GM18517 (cell line): ENCODE measurements around the gene RGS7.
"Not testable (repeated sequence)": the region's sequence is repeated elsewhere in the genome, so short reads cannot be mapped to it uniquely, and the experiment has no call there.

Source experiments
- ATAC-seq: cut with Tn5 transposase; IDR thresholded peaks from one replicate; pipeline ENCODE4 v1.9.1; 2021; ENCODE audit warnings: mild to moderate bottlenecking, moderate library complexity; ENCODE audit not compliant: unreplicated experiment

RGS7 gene

DNA sequence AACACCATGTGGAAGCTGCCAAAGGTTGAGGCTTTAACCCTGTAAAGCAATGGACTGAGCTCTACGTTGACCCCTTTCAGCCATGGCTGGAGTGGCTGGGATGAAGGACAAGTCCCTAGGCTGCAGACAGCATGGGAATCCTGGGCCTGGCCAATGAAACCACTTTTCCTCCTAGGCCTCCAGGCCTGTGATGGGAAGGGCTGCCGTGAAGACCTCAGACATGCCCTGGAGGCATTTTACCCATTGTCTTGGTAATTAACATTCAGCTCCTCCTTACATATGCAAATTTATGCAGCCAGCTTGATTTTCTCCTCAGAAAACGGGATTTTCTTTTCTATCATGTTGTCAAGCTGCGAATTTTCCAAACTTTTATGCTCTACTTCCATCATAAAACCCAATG, 214.5 kb downstream of the RGS7 start:
- no peak for ATAC-seq

DNA sequence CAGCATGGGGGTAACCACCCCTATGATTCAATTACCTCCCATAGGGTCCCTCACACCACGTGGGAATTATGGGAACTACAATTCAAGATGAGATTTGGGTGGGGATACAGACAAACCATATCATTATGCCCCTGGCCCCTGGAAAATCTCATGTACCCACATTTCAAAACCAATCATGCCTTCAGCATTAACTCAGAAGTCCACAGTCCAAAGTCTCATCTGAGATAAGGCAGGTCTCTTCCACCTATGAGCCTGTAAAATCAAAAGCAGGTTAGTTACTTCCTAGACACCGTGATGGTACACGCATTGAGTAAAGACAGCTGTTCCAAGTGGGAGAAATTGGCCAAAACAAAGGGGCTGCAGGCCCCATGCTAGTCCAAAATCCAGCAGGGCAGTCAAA, 215.4 kb downstream of the RGS7 start:
- not testable (repeated sequence) for ATAC-seq

DNA sequence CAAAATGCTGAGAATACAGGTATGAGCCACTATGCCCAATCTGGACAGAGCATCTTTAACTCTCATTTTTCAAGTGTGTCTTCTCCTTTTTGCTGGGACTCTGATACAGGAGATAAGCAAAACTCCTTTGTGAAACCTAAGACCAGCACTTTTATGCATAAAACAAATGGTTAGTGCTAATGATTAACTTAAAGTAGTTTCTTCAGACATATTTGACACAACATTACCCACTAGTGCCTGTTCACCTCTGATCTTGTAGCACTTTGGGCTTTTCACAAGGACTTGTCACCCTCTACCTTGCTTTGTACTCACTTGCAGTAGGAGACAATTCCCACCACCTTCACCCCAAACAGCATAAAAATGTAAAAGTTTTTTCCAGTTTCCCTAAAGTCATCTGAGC, 216.3 kb downstream of the RGS7 start:
- no peak for ATAC-seq

DNA sequence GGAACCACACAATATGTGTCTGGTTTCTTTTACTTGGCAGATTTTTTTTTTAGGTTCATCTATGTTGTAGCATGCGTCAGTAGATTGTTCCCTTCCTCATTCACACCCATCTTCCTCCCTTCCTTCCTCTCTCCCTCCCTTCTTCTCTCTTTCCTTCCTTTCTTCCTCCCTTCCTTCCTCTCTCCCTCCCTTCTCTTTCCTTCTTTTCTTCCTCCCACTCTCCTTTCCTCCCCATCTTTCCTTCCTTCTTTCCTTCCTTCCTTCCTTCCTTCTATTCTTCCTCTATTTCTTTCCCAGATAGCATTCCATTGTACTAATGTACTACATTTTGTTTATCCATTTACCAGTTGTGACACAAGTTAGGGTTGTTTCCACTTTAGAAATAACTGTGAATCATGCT, 218.0 kb downstream of the RGS7 start:
- no peak for ATAC-seq

DNA sequence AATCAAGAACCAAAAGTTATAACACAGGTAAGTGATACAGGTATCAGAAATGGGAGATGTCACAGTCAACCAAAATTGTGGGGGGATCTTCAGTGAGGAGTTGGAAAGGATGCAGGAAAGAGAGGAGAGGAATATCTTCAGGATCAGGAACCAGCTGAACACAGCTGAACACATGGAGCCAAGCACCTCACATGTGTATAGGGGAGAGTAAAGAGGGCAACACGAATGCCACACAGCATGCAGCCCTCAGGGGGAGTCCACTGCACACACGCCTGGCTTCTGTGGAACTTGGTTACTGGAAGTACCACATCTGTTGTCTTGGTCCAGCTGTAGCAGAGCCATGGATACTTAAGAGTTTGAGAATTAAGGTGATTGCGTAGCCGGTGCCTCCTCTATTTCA, 218.8 kb downstream of the RGS7 start:
- ATAC-seq = no peak

DNA sequence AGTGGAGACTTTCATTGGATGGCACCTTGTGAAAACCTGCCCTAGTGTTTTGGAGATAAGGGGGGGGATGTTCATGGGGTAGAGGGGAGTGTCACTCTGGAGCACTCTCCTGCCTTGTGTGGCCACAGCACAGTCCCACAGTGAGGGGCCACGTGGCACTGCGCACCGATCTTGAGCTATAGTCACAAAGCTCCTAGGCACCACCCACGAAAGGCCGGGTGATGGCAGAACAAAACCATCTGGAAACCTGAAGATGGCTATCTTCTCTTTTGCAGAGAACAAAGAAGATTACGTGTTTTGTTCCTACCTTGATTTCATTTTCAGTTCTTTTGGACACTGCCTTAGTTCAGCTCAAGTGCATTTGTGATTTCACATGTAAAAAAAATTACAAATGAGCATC, 220.6 kb downstream of the RGS7 start:
- ATAC-seq = no peak

DNA sequence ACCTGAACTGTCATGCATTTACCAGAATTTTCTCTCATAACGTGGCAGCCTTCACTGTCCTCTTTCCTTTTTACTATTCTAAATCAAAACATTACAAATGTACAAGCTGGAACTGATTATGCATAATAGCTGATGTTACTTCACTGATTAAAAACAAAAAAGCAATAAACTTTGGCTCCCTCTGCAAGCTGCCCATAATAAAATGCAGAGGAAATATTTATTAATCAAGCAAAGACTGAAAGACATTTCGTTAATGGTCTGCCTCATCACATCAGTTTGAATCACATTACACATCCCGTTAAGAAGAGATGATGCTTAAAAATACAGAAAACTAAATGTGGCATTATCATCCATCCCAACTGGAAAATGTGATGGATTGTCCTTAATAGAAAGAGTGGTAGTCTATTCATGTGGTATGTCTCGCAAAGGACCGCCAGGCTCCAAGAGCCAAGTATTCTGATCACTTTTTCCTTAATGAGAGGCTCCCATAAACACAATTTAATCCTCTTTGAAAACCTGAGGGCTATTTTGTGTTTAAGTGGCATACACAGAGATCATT, 225.3 kb downstream of the RGS7 start:
- no peak for ATAC-seq

DNA sequence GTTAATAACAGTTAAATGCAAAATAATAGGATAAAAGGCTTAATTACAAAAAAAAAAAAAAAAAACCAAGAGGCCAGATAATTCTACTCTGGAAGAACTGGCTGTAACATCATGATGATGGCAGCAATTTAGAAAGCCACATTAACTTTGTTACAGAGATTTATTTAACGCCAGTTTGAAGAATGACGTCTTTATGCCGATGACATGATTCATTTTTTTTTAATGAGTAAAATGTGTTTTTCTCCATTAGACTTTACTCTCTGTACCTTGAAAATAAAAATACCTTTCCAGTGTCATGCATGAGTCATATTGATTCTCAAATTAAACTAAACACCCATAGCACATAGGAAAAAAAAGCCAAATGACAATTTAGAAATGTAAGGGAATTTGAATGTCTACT, 226.1 kb downstream of the RGS7 start:
- no peak for ATAC-seq

DNA sequence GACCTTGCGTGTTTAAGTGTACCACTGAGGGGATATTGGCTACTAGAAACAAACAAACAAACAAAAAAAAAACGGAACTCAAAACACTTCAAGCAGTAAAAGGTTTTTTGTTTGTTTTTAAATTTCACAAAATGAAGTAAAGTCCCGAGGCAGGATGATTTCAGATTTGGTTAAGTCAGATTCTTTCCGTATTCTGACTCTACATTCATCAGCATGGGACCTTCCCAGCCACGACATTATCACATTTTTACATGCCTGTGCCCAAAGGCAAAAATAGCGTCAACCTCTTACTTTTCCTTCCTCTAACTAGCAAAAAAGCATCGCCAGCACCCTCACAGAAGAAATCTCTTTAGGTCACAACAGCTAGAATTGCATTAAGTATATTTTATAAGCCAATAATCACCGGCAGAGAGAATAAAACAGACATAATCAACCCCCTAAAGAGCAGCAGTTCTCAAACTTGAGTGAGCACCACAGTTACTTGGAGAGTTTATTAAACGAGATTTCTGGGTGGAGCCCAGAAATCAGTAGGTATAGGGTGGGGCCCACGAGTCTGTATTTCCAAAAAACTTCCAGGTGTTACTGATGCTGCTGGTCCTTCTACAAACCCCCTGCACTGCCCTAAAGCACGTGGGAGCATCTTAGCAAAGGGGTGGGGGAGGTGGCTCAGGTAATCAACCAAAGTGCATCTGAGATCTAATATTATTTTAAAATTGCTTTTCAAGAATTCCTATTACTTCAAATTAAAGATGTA, 227.6 kb downstream of the RGS7 start:
- ATAC-seq = no peak

DNA sequence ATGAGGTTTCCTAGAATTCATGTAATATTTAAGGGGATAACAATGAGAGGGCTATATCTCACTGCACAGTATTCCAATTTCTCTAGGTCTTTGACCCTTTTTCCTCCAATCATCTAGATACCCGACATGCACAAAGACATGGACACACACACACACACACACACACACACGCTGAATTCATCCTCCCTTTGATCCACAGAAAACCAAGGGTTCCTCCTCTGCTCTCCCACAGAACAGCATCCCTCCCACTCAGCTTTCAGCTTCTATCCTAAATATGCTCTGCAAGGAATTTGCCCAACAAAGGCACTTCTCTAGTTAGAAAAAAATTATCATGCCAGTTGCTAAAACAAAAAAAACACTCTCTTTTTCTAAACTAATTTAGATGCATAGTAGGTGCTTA, 231.7 kb downstream of the RGS7 start:
- no peak for ATAC-seq

DNA sequence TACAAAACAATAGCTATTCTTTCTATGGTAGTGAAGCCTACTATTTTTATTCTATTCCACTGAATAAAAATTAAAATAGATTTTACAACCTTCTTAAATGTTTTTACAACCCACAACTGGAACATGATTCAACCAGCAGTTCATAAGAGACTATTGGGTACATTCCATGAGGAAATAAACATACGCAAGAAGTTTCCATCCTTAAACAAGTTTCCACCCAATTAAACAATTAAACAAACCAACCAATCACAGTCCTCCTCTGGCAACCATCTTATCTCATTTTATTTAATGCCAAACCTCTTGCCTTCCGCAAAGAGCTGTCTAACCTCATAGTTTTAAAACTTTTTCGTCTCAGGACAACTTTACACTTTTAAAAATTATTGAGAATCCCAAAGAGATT, 239.0 kb downstream of the RGS7 start:
- no peak for ATAC-seq

DNA sequence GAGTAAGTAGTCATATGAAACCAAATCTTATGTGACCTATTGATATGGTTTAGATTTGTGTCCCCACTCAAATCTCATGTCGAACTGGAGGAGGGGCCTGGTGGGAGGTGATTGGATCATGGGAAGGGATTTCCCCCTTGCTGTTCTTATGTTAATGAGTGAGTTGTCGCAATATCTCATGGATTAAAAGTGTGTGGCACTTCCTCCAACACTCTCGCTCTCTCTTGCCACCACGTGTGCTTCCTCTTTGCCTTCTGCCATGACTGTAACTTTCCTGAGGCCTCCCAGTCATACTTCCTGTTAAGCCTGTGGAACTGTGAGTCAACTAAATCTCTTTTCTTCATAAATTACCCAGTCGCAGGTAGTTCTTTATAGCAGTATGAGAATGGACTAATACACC, 241.2 kb downstream of the RGS7 start:
- no peak for ATAC-seq

DNA sequence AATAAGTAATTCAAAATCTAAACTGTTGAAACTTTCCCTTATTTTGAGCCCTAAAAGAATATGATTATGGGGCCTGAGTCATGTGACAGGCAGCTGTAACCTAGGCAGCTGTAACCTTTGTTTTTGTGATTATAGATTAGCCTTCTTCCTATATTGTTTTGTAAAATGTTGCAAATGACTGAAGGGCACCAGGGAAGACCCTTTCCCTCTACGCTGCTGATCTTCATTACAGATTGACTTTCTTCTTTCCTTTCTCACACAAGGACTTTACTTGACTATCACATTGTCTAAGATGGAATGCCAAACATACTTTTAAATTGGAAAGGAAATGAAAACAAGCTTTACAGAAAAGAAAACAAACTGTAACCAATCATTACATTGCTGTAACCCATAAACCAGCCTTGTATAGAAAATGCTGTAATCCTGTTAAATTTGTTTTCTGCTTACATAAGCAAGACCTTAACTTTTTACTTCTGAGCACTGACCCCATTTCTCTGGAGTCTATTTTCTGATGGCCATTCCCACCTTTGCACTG, 242.2 kb downstream of the RGS7 start:
- ATAC-seq = no peak

DNA sequence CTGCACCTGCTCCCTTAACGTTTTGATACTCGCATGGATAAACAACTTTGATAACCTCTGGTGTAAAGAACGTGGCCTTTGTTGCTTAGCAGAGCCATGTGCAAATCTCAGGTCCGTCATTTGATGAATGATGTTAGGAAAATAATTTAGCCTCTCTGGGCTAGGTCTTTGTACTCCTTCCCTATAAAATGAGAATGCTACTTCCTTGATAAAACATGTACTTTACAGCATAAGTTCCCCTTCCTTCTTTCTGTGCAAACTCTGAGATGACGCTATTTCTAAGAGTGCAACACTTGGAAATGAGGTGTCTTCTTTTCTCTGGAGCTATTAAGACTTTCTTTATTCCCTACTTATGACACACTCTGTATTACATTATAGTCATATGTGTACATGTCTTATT, 243.4 kb downstream of the RGS7 start:
- ATAC-seq = no peak

DNA sequence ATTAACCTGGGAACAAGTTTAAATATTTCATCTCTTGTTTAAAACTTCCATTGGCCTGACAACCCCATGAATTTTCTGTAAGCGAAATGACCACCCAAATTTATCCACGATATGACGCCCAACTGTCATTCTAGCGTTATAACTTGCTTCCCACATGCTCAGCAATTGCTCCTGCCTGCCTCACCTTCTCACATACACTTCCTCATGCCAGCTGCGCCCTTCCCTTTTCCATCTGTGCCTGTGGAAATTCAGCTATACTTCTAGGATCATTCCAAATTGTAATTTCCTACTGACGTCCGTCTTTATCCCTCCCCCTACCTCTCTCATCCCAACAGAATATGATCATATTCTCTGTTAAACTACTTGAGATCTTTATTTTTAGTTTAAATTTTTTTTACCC, 248.0 kb downstream of the RGS7 start:
- ATAC-seq = no peak

DNA sequence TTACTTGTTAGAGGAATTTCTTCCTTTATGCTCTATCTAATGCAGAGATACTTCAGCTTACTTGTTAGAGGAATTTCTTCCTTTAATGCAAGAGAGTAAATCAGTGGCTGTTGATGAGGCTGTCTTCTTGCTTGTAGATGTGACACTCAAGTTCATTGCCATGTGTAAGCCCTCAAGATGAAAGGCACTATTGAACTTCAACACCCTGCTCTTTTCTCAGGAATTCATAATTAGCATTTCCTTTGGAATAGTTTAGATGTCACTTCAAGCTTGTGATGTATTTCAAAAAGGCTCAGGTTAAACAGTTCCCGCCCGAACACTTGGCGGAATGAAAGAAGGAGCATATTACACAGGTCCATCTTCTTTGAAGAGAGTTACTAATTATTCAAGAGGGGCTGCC, 251.9 kb downstream of the RGS7 start:
- ATAC-seq = no peak

DNA sequence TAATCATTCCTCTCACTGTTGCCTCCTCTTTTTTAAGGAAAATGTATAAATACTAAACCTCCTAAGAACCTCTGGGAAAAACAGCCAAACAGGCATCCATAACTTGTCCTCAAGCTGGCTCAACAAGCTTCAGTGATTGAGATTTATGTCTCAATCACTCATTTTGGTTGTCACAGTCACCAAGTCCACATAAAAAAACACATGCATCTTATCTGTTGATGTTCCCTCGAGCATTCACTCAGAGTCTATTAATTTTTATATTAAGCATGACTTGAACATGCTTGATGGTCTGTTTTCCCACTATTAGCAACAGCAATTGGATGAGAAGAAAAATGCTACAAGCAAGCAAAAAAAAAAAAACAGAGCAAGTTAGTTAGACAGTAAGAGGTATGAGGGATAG, 254.3 kb downstream of the RGS7 start:
- ATAC-seq = no peak

DNA sequence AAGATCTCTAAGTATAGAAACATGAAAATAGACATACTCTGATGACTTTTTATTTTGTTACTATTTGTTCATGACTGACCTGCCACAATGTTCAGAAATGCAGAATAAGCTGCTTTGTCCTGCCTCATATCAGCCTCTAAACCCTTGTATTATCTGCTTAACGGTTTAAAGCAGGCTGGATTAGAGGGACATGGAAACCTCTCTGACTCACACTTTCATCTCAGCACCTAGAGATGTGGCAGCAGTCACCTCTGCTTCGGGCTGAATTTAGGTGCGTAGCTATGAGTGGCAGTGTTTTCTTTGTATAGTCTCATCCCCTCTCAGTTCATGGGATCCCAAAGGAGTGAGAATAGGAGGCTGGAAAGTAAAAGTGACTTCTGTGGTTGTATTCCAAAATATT, 255.4 kb downstream of the RGS7 start:
- no peak for ATAC-seq

DNA sequence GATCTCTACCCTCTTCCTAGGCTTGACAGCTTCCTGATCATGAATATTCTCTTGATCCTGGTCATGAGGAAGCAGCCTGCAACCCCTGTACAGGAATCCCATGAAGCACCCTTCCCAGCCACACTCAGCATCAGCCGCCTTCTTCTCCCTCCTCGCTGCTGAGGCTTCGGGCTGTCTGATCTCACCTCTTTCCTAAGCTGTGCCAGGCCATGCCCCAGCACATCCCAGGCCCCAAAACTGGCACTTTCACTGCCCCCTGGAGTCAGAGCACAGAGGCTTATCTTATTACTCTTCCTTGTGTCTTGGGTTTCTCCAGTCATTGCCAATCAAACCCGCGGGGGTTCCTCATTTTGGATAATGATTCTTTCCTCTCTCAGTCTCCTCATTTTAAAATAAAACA, 259.5 kb downstream of the RGS7 start:
- no peak for ATAC-seq

DNA sequence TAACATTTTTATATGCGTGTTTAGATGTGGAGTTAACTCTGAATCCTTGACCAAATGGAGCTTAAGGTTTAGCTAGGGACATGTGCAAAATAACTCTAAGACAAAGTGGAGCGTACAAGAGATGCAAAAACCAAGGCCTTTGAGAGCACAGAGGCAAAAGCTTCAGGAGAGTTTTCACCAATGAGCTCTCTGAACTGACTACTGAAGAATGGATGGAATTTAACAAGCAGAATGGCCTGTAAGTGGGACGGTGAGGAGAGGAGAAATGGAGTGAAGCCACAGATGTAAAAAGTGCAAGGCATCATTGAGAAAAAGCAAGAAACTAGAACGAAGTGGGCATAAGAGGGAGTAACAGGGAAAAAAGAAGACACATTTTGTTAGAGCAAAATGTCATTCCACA, 260.0 kb downstream of the RGS7 start:
- no peak for ATAC-seq

DNA sequence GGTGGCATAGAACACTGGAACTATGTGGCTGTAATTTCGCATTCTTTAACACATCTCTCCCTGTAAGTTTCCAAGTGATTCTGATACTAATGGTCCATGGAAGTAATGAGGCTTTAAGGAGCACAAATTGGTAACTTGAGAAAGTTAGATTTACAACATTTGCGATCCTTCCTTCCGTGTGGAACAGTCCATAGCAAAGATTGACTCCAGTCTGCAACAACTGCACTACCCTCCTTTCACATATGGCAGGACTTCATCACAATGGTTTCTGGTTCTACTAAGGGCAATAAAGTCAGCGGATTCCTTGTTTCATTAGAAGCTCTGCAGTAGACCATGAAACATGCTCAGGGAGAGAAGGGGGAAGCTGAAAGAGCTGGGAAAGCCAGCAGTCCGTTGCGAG, 261.2 kb downstream of the RGS7 start:
- no peak for ATAC-seq

DNA sequence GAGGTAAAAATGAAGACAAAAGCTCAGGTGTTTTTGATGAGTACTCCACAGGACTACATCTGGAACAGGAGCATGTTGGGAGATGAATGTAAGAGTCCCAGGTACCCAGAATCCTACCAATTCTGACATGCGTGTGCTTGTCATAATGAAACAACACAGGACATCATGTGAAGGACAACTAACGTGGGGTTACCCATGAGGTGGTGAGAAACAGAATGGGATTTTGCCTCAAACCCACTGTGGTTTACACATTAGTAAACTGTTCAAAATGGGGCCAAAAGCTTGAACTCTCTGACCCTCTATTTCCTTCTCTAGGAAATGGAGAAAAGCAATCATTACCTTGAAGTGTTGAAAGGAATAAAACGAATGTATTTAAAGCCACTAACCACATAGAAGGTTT, 266.2 kb downstream of the RGS7 start:
- ATAC-seq = no peak

DNA sequence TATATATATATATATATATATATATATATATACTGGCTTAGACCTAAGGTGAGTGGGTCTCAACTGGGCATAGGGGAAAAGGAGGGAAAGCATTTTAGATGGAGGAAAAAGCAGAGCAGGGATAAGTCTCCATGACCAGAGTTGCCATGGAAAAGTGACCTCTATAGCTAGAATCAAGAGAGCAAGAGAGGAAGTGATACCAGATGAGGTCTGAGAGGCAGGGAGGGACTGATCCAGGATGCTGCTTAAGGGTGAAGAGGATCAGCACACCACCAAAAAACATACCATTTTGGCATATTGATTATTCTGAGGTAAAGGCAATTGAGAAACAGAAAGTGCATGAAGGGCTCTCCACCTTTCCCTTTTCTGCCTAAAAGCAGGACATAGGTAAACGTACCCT, 267.9 kb downstream of the RGS7 start:
- ATAC-seq = not testable (repeated sequence)
